ENCODE data around the gene IL12RB1.
"Not testable (repeated sequence)": the region's sequence is repeated elsewhere in the genome, so short reads cannot be mapped to it uniquely, and the experiment has no call there.

Gene IL12RB1

DNA sequence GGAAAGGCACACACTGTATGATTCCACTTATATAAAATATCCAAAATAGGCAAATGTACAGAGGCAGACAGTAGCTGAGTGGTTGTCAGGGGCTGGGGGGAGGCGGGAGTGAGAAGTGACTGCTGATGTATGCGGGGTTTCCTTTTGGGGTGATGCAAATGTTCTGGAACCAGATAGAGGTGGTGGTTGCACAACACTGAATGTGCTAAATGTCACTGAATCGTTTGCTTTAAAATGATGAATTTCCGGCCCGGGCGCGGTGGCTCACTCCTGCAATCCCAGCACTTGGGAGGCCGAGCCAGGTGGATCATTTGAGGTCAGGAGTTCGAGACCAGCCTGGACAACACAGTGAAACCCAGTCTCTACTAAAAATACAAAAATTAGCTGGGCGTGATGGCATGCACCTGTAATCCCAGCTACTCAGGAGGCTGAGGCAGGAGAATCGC is 2.4 kb upstream of the IL12RB1 start:
- DNase-seq (ENCODE audit: low read depth): not testable (repeated sequence)

DNA sequence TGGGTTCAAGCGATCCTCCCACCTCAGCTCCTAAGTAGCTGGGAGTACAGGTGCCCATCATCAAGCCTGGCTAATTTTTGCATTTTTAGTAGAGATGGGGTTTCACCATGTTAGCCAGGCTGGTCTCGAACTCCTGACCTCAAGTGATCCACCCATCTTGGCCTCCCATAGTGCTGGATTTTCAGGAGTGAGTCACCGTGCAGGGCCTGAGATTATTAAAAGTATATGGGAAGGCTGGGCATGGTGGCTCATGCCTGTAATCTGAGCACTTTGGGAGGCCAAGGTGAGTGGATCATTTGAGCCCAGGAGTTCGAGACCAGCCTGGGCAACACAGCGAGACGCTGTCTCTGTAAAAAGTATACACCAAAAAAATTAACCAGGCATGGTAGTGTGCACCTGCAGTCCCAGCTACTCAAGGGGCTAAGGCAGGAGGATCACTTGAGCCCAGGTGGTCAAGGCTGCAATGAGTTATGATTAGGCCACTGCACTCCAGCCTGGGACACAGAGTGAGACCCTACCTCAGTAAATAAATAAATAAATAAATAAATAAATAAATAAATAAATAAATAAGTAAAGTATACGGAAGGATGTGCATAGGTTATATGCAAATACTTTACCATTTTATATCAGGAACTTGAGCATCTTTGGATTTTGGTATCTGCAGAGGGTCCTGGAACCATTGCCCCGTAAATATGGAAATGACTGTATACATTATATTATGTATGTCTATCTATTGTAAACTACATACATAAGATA is 854 bp downstream of the IL12RB1 start:
- DNase-seq (ENCODE audit: low read depth): no peak

DNA sequence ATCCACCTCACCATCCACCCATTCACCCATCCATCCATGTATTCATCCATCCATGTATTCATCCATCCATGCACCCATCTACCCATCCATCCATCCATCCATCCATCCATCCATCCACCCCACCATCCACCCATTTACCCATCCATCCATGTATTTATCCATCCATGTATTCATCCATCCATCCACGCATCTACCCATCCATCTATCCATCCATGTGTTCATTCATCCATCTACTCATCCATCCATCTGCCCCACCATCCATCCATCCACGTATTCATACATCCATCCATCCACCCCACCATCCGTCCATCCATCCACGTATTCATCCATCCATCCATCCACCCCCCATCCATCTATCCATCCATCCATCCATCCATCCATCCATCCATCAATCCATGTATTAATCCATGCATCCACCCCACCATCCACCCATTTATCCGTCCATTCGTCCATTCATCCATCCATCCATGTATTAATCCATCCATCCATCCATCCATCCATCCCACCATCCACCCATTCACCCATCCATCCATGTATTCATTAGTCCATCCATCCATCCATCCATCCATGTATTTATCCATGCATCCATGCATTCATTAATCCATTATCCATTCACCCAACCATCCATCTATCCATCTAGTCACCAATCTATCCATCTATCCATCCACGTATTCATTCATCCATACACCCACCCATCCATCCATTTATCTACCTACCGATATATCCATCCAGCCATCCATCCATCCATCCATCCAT is 2.6 kb downstream of the IL12RB1 start:
- DNase-seq (ENCODE audit: low read depth): no peak

DNA sequence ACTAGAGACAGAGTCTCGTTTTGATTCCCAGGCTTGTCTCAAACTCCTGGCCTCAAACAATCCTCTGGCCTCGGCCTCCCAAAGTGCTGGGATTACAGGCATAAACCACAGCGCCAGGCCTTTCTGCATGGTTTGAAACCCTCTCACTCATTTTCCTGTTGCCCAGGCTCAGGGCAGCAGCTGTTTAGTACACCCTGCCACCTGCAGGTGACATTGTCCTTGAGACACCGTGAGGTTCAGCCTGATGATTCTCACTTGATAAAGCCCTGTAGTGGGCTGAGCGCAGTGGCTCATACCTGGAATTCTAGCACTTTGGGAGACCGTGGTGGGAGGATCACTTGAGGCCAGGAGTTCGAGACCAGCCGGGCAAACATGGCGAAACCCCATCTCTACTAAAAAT is 12.5 kb downstream of the IL12RB1 start:
- no peak for DNase-seq (ENCODE audit: low read depth)

DNA sequence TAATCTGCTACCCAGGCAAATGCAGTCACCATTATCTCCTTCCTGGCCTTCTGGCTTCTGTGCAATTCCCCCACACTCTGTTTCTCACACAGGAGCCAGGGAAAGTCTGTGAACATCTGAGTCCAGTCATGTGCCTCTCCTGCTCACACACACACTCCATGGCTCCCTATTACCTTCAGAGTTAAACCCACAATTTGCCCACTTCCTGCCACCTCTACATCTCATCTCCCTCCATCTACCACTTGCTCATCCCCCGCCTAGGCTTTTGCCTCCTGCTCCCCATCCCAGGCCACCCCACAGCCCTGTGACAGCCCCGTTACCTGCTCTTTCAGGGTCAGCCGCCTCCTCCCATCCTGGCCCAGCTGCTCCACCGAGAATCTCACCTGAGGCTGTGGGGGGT is 13.5 kb downstream of the IL12RB1 start:
- DNase-seq (ENCODE audit: low read depth): no peak

DNA sequence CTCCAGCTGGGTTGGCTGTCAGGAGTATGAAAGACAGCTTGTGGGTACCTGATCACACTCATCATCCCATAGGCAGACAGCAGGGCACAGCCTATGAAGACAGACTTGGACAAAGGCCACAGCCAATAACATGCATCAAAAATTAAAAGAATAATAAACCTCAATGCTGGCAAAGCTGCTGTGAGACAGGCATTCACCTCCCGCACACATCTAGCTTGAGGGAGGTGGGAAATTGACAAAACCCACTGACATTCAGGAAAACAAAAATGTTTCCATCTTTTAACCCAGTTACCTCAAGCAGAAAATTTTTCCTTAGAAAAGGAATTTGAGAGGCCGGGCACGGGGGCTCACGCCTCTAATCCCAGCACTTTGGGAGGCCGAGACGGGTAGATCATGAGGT is 14.4 kb downstream of the IL12RB1 start:
- no peak for DNase-seq (ENCODE audit: low read depth)

DNA sequence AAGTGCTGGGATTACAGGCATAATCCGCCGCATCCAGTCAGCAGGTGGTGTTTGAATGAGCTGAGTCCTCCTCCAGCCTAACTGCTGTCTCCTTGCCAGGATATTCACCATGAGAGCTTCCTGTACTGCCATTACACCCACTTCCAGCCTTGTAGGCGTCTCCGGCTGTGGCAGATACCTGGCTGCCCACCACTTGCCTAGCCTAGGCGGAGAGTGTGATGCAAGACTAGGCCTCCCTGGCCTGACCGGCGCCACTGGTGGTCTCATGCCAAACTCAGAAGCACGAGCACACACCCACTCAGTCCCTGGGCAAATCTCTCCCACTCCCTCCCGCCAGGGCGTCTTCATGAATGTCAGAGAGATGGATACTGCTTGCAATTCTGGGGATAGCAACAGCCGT is 16.6 kb downstream of the IL12RB1 start:
- no peak for DNase-seq (ENCODE audit: low read depth)

DNA sequence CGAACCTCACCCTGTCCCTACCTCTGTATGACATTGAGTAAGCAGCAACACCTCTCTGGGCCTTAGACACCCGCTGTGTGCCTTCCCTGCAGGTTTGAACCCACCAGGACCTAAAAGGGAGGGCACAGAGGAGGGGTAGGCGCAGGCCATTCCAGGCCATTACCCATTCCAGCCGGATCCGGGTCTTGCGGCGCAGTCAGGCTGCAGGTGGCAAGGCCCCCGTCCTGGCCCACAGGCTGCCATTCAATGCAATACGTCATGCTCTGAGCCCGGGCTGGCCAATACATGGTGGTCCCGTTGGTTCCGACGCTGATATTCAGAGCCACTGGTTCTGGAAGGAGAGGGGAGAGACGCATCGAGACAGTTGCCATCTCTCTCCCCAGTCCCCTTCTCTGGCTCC is 17.4 kb downstream of the IL12RB1 start:
- DNase-seq (ENCODE audit: low read depth): no peak

DNA sequence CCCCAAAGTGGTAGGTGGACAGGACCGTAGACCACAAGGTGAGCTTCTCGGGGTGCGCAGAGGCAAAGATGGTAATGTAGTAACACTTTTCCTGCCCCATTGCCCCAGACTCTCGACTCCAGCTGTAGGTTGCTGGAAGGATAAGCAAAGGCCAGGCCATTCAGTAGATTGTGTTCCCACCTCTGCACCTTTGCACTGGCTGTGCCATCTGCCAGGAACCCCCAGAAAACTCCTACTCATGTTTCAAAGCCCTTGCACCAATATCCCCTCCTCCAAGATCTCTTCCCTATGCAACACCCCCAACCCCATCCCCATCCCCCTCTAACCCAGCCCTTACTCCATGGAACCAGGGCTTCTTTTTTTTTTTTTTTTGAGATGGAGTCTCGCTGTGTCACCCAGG is 18.3 kb downstream of the IL12RB1 start:
- DNase-seq (ENCODE audit: low read depth): no peak

DNA sequence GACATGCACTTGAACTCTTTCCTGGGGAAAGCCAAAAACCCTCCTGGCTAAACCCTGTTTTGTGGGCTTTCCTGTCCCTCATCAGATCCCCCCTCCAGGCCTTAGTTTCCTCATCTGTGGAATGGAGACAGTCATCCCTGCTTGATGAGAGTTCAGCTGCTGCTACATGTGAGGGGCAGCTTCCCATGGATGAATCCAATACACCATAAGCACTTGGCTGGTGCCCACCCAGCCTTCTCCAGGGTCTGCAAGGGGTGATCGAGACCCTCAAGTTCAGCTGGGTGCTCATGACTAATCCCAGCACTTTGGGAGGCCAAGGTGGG is 21.6 kb downstream of the IL12RB1 start:
- DNase-seq (ENCODE audit: low read depth): no peak

DNA sequence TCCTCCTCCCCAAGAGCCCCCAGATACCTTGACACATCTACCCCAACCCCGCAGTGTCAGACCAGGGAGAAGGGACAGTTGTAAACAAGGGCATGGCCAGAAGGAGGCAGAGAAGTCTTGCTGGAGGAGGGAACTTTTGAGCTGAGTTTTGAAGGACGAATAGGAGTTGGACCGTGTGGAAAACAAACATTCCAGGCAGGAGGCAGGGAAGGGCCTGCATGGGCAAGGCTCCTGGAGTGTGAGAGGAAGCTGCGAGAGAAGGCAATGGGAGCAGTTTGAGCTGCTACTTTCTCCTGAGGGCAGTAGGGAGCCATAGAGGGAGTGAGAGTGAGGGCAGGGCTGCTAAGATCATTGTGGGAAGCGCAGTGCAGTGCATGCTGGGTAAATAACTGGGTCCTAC is 23.3 kb downstream of the IL12RB1 start:
- DNase-seq (ENCODE audit: low read depth): no peak

DNA sequence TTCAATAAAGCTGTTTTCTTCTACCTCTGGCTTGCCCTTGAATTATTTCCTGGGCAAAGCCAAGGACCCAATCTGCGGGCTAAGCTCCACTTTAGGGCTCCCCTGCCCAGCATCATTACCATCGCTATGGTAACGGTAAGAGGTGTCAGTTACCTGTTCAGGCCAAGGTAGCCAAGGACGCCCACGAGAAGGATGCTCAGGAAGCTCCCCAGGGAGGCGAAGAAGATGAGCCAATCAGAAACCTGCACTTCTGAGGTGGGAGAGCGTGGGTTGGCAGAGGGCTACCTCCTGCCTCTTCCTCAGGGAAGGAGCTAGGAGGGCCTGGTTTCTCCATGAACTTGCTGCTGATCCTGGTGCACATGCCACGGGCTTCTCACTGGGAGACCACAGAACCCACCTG is 24.7 kb downstream of the IL12RB1 start:
- DNase-seq (ENCODE audit: low read depth): no peak

DNA sequence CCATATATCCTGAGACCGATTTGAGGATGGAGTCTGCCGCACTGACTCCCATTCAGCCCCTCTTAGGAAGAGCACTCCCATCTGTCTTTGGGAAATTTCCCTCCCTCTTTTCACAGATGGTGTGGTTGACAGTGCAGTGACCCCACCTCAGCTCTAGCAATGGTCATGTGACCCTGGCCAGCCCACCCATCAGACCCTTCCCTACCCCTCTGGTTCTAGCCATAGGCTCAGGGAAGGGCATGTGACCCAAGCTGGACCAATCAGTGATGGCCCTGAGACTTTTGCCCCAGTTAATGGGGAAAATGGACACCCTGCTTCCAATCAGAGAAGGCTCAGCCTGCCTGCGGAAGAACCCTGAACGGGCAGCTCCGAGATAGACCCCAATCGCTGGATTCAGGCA is 26.3 kb downstream of the IL12RB1 start:
- no peak for DNase-seq (ENCODE audit: low read depth)

DNA sequence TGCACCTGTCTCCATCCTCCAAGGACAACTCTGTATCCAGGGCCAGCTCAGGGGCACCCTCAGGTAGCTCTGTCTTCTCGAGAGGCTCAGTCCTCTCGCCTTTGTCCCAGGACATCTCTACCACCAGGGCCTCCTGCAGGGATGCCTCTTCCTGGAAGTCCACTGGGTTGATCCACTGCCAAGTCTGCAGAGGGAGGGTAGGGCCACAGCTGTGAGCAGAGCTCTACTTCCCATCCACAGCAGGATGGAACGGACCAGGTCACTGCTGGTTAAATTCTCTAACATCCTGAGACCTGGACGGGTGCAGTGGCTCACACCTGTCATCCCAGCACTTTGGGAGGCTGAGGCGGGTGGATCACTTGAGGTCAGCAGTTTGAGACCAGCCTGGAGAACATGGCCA is 26.8 kb downstream of the IL12RB1 start:
- no peak for DNase-seq (ENCODE audit: low read depth)

DNA sequence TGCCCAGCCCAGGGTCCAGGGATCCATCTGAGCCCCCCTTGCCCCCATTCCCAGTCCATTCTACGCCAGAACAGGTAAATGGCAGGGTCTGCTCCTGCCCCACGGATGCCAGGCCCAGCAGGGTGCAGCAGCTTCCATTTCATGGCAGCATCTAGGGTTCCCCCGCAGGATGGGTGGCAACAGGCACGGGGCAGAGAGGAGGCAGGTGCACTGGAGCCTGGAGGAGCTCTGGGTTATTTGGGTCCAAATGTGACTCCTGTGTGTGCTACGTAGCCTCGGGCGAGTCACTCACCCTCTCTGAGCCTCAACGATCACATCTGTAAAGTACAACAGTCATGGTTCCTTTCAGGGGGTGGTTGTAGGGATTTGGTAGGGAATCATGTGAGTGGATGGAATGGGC is 27.4 kb downstream of the IL12RB1 start:
- DNase-seq (ENCODE audit: low read depth): no peak

DNA sequence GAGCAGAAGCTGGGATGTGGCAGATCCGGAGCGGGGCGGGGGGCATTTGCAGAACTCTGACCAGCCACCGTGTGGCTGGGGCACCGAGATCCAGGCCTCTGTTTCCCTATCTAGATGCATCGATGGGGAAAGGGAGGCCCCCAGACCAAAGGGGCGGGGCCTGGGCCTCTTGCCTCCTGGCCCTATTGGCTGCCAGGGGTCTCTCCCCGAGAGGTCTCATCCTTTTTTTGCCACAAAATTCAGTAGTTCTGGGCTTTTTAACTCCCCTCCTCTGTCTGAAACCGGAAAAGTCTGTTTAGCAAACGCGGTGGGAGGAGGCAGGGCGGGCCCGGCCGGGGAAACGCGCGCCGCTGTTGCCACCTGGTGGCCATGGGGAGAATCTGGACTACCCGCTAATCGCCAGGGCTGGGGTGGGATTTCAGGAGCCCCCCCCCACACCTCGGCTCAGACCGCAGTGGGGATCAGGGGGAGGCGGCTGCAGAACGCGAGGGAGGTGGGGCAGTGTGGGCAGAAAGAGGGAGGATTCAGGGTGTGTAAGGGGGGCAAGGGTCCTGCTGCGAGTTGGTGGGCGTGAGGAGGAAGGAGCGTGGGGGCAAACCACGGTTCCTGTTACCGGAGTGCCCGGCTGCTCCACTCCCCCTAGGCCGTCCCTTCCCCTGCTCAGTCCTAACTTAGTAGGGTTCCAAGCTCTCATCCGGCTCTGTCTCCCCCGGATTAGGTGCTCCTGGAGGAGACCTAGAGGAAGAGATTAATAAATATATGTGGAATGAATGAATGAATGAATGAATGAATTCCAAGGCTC is 28.3 kb downstream of the IL12RB1 start:
- DNase-seq (ENCODE audit: low read depth): no peak

DNA sequence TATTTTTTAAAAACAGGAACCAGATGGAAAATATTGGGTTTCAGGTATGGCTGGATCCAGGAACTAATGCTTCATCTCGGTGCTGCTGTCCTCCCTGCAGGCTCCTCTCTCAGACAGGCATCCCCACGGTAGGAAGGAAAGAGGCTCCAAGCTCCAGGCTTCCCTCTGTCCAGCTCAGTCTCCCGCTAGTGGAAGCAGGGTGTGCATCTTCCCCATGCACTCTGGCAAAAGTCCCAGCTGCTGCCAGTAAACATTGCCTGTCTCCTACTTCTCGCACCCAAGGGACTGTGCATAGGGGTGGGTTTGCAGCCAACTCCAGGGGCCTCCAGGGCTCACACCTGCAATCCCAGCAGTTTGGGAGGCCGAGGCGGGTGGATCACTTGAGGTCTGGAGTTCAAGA is 29.2 kb downstream of the IL12RB1 start:
- no peak for DNase-seq (ENCODE audit: low read depth)

DNA sequence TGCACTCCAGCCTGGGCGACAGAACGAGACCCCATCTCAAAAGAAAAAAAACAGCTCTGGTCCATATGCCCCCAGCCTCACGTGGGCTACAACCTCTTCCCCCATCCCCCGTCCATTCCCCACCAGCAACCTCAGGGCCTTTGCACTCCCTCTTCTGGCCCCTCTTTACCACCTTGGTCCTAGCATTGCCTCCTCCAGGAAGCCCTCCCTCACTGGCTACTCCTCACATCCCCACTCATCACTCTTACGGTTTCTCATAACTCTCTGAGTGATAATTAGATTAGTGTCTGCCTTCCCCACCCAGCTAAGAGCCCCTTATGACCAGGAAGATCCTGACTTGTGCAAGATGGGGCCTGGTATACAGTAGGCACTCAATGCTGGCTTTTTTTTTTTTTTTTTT is 30.8 kb downstream of the IL12RB1 start:
- no peak for DNase-seq (ENCODE audit: low read depth)

DNA sequence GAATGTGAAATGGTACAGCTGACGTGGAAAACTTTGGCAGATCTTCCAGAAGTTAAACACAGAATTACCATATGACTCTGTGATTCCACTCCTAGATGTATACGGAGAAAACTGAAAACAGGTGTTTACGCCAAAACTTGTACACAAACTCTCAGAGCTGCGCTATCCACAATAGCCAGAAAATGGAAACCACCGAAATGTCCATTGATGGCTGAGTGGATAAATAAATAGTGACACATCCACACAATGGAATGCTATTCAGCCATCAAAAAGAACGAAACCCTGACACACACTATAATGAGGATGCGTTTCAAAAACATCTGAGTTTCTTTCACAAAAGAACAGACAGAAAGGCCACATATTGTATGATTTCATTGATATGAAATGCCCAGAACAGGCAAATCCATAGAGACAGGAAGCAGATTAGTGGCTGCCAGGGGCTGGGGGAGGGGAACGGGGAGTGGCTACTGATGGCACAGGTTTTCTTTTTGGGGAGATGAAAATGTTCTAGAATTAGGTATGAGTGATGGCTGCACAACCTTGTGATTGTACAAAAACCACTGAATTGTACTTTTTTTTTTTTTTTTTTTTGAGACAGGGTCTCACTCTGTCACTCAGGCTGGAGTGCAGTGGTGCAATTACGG is 33.0 kb downstream of the IL12RB1 start:
- peak; percentile 61 for DNase-seq (ENCODE audit: low read depth)

DNA sequence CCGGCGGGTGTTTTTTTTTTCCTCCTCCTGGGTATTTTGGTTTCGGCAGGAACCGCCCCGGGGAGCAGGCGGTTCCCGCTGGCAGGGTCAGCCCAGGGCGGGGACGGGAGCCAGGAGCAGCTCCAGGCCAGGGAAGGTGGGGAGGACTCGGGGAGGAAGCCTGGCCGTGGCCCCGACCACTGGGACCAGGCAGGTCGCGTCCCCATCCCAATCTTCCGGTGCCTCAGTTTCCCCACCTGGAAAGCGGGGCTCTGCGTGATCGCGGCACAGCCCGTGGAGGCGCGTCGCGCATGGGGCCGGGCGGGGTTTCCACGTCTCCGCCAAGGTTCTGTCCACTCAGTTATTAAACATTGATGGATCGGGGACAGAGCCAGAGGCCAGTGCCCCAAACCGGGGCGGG is 34.8 kb downstream of the IL12RB1 start:
- no peak for DNase-seq (ENCODE audit: low read depth)

DNA sequence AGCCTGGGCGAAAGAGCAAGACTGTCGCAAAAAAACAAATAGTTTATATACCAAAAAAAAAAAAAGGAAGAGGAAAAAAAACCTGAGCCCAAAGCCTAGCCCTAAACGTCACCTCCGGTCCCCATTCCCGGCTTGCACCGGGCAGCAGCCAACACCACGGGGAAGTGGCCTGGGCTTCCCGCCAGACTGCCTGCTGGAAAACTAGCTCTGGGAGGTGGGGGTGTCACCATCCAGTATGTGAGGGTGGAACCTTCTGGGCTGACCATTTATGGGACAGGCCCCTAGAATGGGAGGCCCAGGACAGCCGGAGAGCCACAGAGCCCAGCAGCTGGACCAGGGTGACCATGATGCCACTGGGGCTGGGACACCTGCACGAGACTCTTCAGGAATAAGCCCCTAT is 37.3 kb downstream of the IL12RB1 start:
- peak; percentile 16 for DNase-seq (ENCODE audit: low read depth)

DNA sequence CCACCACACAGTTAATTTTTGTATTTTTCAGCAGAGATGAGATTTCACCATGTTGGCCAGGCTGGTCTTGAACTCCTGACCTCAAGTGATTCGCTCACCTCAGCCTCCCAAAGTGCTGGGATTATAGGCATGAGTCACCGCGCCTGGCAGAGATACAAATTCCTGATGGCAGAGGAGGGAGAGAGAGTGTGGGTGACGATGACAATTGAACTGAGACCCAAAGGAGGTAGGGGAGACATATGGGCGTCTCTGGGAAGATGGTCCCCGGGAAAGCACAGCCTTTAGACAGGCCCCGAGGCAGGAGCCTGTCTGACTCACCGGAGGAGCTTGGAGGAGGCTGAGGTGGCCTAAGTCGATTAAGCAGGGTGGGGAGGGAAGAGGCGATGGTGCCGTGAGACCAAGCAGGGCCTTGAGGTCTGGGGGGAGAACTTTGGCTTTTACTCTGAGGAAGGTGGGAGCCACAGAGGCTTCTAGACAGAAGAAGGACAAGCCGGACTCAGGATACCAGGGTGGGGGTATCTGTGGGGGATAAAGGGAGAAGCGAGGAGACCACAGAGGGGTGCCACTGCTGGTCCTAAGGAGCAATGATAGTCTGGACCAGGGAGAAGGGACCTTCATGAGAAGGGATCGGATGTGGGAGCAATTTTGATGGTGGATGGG is 40.5 kb downstream of the IL12RB1 start:
- DNase-seq (ENCODE audit: low read depth): peak; percentile 59

Data from GM04503 (cell line).